Measurements from ENCODE around the gene GRAMD1A.

Gene GRAMD1A

GRCh38 chr19:35040826-35041547, 40.9 kb downstream of the GRAMD1A start:
- Histone ChIP-seq H3K9ac (ENCODE audit: insufficient read length) (no peak overlapping the region), H3K36me3 (ENCODE audit: insufficient read depth, low read length) (no peaks in the 10 kb centered on the region), H3K9me3 (ENCODE audit: low read depth, low read length) (no peaks in the 10 kb centered on the region), H3K4me3 (no peak overlapping the region), H3K27ac (no peak overlapping the region)
- no peak for TF ChIP-seq POLR2AphosphoS5 (IDR thresholded peaks at IDR 0.05; ENCODE audit: borderline replicate concordance, low read depth, low read length)
- DNase-seq (ENCODE audit: low read depth, low spot score), result no peak

DNA sequence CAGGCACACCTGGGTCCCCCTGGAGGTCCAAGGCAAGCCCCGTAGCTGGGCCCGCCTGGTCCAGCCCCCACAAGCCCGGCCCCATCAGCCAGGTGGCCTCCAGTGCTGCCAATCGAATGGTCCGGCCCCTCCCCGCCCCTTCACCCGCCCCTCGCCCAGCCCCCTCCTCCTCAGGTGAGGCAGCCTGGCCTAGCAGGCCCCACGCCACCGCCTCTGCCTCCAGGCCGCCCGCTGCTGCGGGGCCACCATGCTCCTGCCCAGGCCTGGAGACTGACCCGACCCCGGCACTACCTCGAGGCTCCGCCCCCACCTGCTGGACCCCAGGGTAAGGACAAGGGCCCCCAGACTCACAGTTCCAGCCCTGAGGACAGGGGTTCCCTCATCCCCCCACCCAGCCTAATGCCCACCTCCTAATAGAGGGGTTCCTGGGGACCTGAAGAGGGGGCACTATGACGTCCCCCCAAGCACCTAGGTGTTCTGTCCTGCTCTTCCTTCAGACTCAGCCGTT, 41.5 kb downstream of the GRAMD1A start, which contains the start of gene HPN:
Gene HPN (plus strand): TSS at position 174 of the 508 bp plus-strand sequence. CDS start 786 bp downstream, outside the sequence.
- Histone ChIP-seq H3K36me3 (ENCODE audit: insufficient read depth, low read length) (no peaks in the 10 kb centered on the region), H3K27ac (no peak within 1 kb of the TSS), H3K4me3 (no peak within 1 kb of the TSS), H3K9me3 (ENCODE audit: low read depth, low read length) (no peaks in the 10 kb centered on the region), H3K9ac (ENCODE audit: insufficient read length) (no peak within 1 kb of the TSS)
- TF ChIP-seq POLR2AphosphoS5 (IDR thresholded peaks at IDR 0.05; ENCODE audit: borderline replicate concordance, low read depth, low read length) (no peak), FOXP2 (optimal IDR thresholded peaks at IDR 0.05; ENCODE audit: control extremely low read depth, extremely low read length, insufficient read depth) (no peak), EZH2 (IDR thresholded peaks at IDR 0.05) (no peak)
- no peak for DNase-seq (ENCODE audit: low read depth, low spot score)

DNA sequence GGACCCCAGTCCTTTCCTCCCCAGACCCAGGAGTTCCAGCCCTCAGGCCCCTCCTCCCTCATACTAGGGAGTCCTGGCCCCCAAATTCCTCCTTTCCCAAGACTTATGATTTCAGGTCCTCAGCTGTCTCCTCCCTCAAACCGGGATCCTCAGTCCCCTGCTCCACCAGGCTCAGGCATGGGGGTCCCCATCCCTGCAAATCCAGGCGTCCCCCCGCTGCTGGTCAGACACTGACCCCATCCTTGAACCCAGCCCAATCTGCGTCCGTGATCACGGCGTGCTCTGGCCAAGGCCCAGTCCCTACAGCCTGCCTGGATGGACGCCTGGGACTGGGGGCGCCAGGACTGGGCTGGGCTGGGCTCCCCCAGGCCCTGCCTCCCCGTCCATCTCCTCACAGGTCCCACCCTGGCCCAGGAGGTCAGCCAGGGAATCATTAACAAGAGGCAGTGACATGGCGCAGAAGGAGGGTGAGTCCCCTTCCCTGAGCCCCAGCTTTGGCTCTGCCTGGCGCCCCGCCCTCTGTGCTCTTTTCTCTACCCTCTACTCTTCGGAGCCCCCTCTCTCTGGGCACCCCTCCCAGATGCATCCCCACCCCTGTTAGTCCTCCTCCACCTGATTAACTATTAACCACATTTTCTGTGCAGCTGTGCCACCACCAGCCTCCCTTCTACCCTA, 42.1 kb downstream of the GRAMD1A start:
- no peak for TF ChIP-seq FOXP2 (optimal IDR thresholded peaks at IDR 0.05; ENCODE audit: control extremely low read depth, extremely low read length, insufficient read depth)
- TF ChIP-seq POLR2AphosphoS5 (IDR thresholded peaks at IDR 0.05; ENCODE audit: borderline replicate concordance, low read depth, low read length), result no peak
- no peak for TF ChIP-seq EZH2 (IDR thresholded peaks at IDR 0.05)
- H3K9me3 ChIP-seq (ENCODE audit: low read depth, low read length), result no peaks in the 10 kb centered on the region
- no peak overlapping the region for H3K4me3 ChIP-seq
- no peak overlapping the region for H3K27ac ChIP-seq
- H3K9ac ChIP-seq (ENCODE audit: insufficient read length), result no peak overlapping the region
- no peak for DNase-seq (ENCODE audit: low read depth, low spot score)
- H3K36me3 ChIP-seq (ENCODE audit: insufficient read depth, low read length), result no peaks in the 10 kb centered on the region

DNA sequence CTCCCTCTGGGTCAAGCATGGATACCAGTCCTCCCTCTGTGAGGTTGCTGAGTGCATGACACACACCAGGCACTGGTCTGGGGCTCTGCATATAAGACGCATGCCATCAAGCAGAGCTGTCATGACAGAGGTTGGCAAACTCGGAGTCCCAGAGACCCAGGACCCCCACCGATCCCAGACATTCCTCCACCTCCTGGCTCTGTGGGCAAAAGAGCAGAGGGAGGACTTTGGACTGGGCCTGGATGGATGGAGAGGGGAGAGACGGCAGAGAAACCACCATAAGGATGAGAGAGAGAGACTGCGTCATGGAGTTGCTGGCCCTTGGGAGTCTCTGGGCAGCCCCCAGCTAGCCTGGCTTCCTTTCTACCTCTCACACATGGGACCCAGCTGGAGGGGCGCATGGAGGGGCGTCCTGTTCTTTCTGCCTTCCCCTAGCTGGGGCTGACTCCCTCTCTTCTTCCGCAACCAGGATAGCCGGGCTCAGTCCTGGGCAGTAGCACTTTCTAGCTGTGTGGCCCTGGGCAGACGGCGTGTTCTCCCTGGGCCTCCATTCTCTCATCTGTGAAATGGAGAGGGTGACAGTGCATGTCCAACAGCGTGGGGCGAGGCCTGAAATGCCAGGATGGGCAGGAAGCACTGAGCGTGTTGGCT, 43.0 kb downstream of the GRAMD1A start:
- H3K9ac ChIP-seq (ENCODE audit: insufficient read length), result no peak overlapping the region

GRCh38 chr19:35043906-35044305, 43.8 kb downstream of the GRAMD1A start:
- Histone ChIP-seq H3K9me3 (ENCODE audit: low read depth, low read length) (no peaks in the 10 kb centered on the region), H3K9ac (ENCODE audit: insufficient read length) (no peak overlapping the region), H3K36me3 (ENCODE audit: insufficient read depth, low read length) (no peaks in the 10 kb centered on the region), H3K4me3 (no peak overlapping the region), H3K27ac (no peak overlapping the region)
- no peak for TF ChIP-seq EZH2 (IDR thresholded peaks at IDR 0.05)
- no peak for TF ChIP-seq FOXP2 (optimal IDR thresholded peaks at IDR 0.05; ENCODE audit: control extremely low read depth, extremely low read length, insufficient read depth)
- TF ChIP-seq POLR2AphosphoS5 (IDR thresholded peaks at IDR 0.05; ENCODE audit: borderline replicate concordance, low read depth, low read length), result no peak
- no peak for DNase-seq (ENCODE audit: low read depth, low spot score)

More for the DNA sequence above, 43.0 kb downstream of the GRAMD1A start:
- no peak for TF ChIP-seq POLR2AphosphoS5 (IDR thresholded peaks at IDR 0.05; ENCODE audit: borderline replicate concordance, low read depth, low read length)
- no peak for TF ChIP-seq EZH2 (IDR thresholded peaks at IDR 0.05)
- TF ChIP-seq FOXP2 (optimal IDR thresholded peaks at IDR 0.05; ENCODE audit: control extremely low read depth, extremely low read length, insufficient read depth), result no peak
- Histone ChIP-seq H3K36me3 (ENCODE audit: insufficient read depth, low read length) (no peaks in the 10 kb centered on the region), H3K4me3 (no peak overlapping the region), H3K9me3 (ENCODE audit: low read depth, low read length) (no peaks in the 10 kb centered on the region), H3K27ac (no peak overlapping the region)
- no peak for DNase-seq (ENCODE audit: low read depth, low spot score)

DNA sequence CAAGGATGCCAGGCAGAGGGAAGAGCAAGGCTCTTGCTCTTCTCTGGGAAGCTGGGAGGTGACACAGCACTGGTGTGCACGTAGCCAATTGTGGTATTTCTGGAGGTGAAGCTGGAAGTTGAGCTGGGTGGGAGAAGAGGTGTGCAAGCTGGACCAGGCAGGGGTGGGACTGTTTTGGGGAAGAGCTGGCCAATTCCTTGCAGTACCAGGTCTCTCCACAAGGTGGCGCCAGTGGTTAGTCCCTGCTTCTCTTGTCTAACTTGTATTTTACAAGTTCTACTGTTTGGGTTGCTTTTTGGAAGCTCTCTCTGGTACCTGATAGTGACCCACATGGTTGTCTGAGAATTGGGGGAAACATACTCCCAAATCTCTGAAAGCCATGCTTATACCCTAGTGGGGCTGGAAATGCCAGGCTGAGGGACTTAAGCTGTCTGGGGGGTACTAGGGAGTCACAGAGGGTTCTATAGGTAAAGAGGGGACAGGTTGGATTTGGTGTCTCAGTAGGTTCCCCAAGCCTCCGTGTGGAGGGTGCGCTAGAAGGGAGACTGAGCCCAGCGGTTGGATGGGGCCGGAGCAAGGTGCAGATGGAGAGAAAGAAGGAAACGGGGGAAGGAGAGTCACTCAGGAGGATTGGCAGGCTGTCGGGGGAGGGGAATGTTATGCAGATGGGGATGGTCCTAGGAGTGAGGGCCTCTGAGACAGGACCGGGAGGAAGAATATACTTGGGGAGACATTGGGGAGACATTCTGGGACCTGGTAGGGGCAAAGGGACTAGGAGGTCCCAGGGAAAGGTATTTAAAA, 44.4 kb downstream of the GRAMD1A start:
- no peaks in the 10 kb centered on the region for H3K9me3 ChIP-seq (ENCODE audit: low read depth, low read length)
- H3K4me3 ChIP-seq, result no peak overlapping the region
- no peak overlapping the region for H3K27ac ChIP-seq
- TF ChIP-seq EZH2 (IDR thresholded peaks at IDR 0.05) (no peak), POLR2AphosphoS5 (IDR thresholded peaks at IDR 0.05; ENCODE audit: borderline replicate concordance, low read depth, low read length) (no peak), FOXP2 (optimal IDR thresholded peaks at IDR 0.05; ENCODE audit: control extremely low read depth, extremely low read length, insufficient read depth) (no peak)
- peak; percentile 6 for DNase-seq (ENCODE audit: low read depth, low spot score)
- no peak overlapping the region for H3K9ac ChIP-seq (ENCODE audit: insufficient read length)
- H3K36me3 ChIP-seq (ENCODE audit: insufficient read depth, low read length), result no peaks in the 10 kb centered on the region

GRCh38 chr19:35045667-35046300, 45.7 kb downstream of the GRAMD1A start:
- no peak for TF ChIP-seq POLR2AphosphoS5 (IDR thresholded peaks at IDR 0.05; ENCODE audit: borderline replicate concordance, low read depth, low read length)
- no peak for TF ChIP-seq FOXP2 (optimal IDR thresholded peaks at IDR 0.05; ENCODE audit: control extremely low read depth, extremely low read length, insufficient read depth)
- TF ChIP-seq EZH2 (IDR thresholded peaks at IDR 0.05), result no peak
- no peaks in the 10 kb centered on the region for H3K9me3 ChIP-seq (ENCODE audit: low read depth, low read length)
- no peak overlapping the region for H3K9ac ChIP-seq (ENCODE audit: insufficient read length)
- H3K27ac ChIP-seq, result no peak overlapping the region
- no peak overlapping the region for H3K4me3 ChIP-seq
- H3K36me3 ChIP-seq (ENCODE audit: insufficient read depth, low read length), result no peaks in the 10 kb centered on the region
- DNase-seq (ENCODE audit: low read depth, low spot score), result no peak
